Activated CD4-positive, alpha-beta T cell treated with anti-CD3 and anti-CD28 coated beads for 1 hour (primary cell): ENCODE data around the gene PCK1.

Experiments used
- DNase-seq: peaks from one replicate; pipeline ENCODE4 v3.0.0-alpha.2; 2020

Gene PCK1

DNA sequence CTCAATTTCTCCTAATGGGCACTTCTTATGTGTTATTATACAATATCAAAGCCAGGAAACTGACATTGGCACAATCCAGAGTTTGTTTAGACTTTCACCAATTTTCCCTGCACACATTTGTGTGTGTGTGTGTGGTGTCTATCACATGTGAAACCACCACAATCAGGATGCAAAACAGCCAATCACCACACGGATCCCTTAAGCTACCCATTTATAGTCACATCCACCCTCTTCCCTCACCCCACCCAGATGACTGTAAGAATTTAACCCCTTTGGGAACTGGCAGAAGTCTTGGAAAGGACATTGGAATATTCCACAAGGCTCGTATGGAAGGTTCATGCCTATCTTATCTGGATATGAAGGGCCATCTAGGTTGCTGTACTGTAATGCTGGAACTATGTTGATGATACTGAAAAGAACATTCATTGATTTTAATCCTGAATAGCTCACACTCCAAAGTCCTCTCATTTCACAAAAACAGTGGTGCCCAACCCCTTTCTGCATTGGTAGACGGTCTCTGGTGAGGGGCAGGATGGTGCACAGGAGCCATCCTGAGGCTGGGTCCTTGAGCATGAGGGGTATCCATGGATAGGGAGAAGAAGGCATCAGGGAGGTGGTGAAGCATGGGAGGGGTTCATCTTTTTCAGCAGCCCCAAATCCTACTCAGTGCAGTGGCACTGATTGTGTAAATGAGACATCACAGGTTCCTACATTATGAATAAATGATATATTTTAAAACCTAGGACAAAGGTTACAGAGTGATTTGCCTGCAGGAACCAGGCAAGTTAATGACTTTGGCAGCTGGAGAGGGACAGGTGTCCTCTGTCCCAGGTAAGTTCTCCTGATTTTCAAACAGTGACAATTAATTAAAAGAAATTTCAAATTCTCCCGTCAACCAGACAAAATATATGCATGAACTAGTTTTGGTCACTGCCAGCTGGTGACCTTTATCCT is 23.9 kb upstream of the PCK1 start:
- no peak for DNase-seq

DNA sequence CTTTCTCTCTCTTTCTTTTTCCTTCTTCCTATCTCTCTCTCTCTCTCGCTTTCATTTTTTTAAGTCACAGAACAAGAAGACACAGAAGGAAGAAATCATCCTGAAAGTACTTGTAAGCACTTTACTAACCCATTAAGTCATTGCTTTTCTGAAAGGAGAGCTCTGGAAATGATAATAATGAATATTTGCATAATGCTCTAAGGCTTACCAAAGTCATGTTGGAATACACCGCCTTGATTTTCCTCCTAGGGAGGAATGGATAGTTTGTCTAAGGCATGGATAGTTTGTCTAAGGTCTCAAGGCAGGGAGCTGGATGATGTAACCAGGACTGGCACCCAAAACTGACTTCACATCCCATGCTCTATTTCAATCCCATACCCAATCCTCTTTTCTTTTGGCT is 23.1 kb upstream of the PCK1 start:
- no peak for DNase-seq

DNA sequence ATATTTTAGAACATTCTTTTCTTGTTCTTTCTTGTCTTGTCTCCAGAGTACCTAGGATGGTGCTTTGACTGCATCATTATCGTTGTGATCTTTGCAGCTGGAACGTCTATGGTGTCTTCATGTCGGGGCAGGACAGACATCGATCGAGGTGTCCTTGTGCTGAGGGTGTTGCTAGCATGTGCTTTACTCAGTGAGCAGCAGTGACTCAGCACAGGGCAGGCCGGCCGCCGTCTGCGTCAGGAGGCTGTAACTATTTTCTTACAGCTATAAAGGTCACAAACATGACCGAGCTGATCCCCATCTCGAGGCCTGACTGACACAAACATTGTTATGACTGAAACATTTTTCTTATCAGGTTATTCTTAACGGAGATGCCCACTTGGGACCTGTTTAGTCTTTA is 21.0 kb upstream of the PCK1 start:
- DNase-seq: no peak

DNA sequence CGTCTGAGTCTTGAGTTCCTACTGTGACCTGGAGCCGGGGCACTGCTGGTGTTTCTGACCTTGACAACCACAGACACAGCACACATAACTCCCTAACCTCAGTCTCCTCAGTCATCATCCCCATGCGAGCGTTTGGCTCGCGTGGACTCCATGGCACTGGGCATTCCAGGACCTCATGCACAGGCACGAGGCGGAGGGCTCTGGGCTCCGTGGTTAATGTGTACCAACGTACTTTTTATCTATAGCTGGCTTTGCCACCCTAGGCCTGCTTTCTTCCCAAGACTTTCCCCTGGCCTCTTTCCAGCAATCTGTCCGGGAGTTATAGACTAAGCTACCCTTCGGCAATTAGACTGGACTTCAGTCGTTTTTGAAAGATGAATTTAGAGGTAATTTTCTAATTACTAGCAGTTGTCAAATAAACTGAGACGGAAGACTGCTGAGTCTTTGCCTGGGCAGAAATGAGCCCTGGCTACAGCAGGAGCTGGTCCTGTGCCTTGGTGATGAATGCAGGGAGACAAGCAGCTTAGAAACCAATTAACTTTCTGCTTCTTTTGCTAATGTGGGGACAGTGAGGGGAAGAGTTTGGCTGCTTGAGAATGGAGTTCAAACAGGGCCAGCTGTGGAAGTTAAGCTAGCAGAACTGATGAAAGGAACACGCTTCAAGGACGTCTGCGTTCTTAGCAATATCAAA is 19.9 kb upstream of the PCK1 start:
- DNase-seq: no peak

DNA sequence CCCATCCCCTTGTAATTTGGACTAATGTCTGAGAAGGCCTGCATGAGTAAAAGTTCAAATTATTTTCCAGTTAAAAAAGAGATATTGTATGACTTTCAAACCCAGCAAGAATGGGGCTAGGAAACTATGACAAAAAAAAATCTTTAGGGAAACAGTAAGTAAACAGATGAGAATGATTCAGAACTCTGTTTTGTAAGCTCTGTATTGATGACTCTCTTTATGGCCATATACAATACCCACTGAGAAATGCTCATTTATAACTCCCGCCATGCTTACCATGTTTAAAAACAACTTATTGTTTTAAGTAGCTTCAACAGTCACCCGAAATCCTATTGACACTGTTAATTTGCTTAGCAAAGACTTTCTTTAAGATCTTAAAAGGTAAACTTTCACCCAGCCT is 17.2 kb upstream of the PCK1 start:
- no peak for DNase-seq

DNA sequence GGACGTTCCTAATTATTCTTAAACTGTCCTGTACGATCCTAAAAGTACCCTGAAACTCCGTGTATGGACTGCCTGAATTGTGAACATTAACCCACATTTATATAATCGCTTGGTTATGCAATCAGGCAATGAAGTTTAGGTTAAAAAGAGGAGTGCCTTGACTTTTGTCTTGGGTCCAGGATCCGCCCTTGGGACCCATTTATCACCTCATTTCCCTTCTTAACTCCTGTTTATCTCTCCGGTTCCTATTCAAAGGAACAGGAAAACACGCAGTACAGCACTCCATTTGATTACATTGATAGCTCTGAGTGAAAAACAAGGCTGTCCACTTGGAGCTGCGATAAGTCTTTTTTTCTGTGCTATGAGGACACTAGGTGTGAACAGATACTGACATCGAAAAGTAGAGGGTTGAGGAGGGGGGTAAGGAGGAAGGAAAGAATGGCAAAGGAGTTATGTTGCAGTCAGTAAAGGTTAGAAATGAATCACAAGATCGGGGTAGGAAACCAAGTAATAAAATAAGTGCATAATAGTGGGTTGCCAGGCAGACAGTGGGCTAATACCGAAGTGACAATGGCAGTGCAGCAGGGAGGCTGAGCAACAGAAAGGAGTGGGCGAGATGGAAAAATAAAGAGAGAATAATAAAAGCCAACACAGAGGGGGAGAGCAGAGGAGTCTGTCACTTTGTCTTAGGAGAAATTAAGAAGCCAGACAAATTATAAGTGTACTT is 15.9 kb upstream of the PCK1 start:
- DNase-seq: no peak

DNA sequence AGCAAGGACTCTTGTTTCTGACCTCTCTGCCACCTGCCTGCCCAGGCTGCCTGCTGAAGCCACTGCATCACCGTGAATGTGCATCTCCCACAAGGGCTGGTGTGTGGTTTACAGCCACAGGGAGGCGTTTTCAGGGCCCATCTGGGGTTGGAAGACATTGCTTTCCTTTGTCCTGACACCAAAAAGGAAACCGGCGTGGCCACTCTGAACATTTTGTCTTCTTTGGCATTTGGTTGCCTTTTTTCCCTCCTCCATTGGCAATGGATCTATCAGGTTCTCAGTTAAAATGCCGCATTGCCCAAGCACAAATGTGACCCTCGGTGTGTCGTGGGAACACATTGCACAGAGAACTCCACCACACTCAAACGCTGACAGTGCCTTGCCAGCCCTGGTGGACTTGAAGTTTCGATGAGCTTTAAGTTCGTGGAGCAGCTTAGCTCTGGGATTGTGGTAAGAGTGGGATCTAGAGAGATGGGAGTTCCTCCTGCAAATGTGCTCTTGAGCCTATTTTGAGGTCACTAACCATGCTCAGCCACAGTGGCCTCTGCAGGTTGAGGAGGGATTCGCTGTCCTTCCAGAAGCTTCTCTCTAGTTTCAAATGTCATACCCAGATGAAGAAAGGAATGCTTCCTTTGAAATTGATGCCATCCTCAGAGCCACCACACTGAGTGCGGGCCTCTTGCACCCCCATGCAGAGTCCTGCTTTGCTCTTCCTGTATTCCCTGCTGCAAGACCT is 14.8 kb upstream of the PCK1 start:
- DNase-seq: no peak

DNA sequence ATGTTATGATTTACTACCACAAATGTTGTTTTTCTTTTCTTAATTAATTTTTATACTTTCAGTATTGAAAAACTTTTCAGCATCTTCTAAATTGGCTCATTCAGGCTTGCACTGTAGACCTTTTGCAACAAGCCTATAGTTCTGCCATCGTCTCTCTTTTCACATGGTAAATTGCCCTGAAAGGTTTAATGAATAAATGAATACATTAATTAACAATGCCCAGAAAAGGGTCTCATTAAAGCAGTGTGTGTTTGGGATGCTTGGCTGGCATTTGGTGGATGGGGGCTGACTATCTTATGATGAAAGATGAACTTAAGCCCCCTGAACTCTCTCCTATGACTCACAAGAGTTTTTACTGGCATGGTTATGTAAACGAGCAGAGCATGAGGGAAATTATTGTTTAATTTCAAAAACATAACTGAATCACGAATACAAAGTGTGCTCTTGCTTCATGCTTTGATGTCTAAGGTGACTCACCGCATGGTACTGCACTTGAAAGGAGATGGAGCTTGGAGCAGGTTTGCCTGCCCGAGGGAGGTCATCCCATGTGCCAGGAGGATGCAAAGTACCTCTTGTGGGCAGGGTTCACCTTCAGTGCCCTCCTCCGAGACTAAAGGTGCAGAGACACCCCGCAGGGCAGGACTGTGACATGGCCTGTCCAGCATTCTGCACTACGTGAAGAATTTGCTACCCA is 13.8 kb upstream of the PCK1 start:
- no peak for DNase-seq

DNA sequence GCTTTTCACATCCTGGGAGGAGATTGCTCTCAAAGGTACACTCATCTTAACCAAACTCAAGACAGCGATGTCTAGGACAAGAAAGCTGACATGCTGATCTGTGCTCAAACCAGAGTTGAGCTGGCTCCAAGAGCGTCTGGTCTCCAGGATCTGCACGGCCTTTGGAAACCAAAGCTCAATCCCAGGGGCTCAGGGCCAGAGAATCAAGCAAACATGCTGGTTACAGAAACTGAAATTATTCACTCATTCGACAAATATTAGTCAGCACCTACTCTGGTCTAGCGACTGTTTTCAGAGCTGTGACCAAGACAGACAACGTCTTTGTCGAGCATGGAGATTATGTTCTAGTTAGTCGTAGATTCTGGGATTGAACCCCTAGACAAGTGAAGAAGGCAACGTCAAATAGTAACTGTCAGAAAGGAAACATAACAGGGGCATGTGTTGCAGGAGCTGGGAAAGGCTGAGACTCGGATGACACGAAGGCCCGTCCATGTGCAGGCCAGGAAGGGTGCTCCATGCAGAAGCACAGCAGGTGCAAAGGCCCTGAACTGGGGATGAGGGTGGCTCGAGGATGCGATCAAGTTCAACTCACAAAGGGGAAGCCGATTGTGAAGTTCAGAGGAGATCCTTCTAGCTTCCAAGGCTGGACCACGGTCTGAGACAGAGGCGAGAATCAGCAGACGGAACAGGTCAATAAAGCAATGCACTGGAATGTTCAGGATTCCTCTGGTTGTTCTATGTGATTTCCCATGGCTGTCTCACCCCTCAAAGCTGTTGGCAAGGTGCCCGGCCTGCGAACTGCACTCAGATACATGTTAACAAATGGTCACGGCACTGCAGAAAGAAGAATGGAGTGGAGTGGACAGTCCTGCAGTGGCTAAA is 12.5 kb upstream of the PCK1 start:
- no peak for DNase-seq

DNA sequence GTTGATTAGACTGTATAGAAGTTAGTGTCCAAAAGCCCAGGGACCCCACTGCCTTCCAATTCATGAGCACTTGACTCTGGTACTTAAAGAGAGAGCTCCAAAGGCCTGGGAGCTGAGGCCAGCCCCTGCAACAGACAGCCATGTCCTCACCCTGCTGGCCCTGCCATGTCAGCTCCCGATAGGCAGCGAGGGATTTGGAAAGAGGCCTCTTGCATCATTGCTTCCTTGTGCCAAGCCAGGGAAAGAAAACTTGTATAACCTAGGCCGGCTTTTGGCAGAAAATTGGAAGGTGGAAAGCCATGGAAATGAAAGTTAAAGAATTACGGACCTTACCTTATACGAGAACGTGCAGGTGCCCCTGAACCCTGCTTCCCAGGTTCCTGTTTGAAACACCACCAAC is 8.4 kb upstream of the PCK1 start:
- no peak for DNase-seq

DNA sequence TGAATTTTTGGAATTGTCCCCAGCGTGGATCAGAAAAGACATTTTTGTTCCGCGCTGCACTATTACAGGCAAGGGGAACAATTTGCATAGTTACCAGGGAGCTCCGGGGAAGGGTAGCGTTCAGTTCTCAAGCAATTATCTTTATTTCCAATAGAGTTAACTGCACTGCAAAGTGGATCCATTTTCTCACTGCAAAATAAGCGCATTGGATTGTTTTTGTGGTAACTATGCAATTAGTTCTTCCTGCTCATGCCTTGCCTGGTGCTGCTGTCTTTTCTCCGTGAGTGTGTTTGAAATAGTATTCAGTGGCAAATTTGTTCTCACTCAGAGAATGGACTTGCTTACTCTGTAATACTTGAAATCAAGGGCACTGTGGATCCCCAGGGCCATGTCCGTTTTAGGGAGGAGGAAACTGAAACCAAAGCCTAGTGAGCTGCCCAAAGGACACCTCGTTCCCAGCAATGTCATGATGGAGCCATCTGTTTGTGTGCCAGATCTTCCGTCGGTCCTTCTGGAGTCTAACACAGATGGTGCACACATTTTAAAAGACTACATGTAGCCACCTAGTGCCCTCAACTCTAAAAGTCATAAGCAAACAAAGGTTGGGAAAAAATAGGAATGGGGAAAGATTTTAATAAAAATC is 7.4 kb upstream of the PCK1 start:
- no peak for DNase-seq

DNA sequence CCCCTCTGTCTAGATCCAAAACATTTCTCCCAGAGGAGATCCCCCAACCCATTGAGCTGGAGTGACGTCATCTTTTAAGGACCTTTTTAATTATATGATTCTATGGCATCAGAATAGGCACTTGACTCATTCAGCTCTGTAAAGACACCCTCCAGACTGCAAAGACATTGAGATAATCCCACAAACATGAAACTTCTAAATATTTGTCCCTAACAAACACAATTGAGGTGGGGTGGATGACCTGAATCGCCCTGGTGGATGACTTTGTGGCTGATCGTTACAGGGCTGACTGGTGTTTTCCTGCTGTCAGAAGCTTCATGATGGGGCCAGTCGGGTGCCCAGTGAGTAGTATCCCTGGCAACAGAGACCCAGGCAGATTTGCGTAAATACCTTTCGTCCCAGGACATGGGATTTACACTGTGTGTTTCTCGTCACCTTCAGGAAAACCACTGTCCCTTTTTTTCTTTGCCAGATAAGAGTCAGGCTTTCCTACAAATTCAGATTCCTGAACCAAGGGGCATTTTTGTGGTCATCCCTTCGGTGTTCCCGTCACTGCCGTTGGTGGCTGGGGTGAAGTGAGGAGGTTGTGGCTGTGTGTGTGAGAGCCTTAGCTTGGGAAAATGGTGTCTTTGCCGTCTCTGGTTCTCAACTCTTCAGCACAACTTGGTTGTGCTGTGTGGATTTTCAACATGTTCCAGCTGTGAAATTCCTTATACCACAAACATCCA is 5.3 kb upstream of the PCK1 start:
- DNase-seq: no peak

DNA sequence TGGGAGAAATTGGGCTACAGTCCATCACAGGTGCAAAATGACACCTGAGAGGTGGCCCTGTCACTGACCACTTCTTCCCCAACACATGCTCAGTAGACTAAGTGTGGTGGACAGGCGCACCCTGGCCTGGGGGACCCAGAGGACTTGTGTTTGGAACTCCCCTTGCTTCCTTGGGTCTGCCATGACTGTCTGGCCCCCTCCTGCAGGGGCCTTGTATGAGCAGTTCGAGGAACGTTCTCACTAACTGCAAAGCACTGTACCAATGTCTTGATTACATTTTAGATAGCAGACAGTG is 4.0 kb upstream of the PCK1 start:
- DNase-seq: no peak

DNA sequence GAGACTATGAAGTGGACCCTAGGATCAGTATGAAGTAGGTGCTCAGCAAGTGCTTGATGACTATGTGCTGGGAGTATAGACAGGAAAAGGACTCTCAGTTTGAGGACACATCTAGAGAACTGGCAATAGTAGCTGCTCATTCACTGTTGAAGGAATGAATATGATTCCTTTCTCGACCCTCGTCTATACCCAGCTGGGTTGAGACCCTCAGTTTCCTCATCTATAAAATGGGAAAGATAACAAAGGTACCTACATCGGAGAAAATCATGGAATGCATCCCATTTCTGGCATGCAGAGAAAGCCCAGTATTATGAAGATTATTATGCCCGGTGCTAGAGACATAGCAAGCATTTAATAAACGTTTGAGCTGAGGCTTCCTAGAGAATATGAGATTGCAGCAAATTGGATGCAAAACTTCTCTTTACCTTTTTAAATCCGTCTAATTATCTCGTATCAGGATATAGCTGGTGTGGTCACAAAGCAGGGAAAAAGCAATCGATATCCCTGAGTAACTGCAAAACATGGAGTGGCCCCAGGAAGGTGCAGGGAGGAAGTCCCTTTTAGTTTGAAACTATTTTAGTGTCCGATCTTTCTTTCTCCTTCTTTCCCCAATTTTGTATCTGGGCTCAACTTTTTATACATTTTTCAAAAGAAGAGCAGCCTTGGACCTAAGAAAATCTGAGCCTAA is 2.8 kb upstream of the PCK1 start:
- DNase-seq: no peak

DNA sequence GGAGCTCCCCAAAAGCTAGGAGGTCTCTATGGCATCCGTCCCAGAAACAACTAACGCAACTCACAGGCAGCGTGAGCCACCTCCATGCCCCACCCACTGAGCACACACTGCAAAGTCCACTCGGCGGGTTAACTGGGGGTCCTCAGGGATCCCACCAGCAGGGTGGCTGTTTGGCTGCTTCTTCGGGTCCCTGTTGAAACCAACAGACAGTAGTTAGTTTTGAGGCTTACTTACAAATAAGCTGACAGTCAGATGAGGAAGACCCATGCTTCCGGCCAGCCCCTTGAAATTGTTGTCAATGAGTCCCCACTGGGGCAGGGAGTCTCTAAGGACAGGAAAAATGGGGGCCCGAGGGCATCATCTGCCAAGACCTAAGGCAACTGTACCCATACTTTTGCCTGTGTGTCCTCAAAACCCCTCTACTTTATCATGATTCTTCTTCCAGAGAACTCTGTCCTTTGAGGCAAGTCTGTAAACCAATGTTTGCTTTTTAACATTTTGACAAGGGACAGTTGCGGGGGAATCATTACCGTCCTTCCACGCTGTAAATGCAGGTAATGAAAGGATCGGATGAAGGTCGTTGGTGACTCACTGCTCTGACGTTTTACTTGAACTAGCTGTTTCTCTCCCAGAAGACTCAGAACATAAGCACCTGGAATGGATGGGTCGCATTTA is 2.2 kb upstream of the PCK1 start:
- no peak for DNase-seq

DNA sequence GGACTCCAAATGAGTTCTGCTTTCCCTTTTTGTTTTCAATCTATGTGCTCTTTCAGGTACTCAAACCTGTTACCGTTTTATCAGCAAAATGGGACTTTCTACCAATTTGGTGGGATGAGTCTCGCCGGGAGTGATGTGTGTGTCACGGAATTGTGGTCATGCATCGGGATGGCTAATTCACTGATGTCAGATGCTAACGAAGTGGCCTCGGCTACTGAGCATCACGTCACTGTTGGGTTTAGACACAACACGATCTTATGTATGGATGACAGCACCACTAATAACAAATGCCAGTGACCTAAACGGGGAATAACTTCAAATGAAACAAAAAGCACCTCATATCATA is 1.6 kb upstream of the PCK1 start:
- no peak for DNase-seq

DNA sequence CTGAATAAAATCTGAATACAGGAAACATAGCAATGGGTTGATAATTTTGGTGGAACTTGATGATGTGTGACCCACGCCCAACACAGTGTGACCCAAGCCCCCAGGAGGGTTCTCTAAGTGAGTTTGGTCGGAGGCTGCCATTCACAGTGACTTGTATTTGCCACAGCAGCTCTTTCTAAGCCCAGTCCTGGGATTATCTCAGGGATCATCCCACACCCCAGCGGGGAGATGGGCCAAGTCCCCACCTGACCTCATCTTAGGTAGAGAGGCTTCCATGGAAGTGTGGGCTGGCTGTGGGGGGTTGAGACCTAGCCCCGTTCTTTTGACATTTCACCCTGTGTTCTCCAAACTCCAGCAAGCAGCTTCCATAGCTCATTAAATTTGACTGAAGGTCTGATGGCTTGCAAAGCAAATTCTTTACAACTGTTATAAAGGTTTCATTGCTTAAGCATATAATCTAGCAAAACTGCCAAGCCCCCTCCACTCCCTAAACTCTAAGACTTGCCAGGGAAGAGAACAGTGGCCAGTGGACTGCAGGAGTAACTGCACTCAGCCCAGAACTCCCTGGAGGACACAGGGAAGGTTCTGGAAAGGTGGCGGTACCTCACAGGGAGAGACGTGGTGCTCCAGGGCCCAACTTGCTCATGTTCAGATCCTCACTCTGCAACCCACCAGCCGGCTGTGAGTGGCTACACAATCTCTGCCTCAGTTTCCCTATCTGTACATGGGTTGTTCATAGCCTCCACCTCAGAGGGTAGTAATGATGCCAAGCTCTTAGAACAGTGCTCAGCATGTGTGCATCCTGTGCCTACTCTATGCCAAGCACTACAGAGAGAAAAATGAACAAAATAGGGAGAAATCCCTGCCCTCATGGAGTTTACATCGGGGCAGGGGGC is 1.0 kb upstream of the PCK1 start:
- DNase-seq: no peak
